Anterior cingulate cortex (tissue), 58 donors: ENCODE results near the gene SRPK3.
"Not testable (repeated sequence)": the region's sequence is repeated elsewhere in the genome, so short reads cannot be mapped to it uniquely, and the experiment has no call there.

Experiments used
- DNase-seq, 58 donors: peaks; one replicate each; lab custom pipeline; 2025; lab: John Stamatoyannopoulos, UW

SRPK3 gene

GRCh38 chrX:153744210-153745066 lies 36.4 kb upstream of the SRPK3 start:
- DNase-seq = peak in 6 of 58 donors; percentile 10 to 53 (median 24)

- DNase-seq = not testable (repeated sequence)
Measured at GRCh38 chrX:153745067-153745433, 35.8 kb upstream of the SRPK3 start.

GRCh38 chrX:153746359-153746758 lies 34.5 kb upstream of the SRPK3 start:
- DNase-seq = no peak

DNA sequence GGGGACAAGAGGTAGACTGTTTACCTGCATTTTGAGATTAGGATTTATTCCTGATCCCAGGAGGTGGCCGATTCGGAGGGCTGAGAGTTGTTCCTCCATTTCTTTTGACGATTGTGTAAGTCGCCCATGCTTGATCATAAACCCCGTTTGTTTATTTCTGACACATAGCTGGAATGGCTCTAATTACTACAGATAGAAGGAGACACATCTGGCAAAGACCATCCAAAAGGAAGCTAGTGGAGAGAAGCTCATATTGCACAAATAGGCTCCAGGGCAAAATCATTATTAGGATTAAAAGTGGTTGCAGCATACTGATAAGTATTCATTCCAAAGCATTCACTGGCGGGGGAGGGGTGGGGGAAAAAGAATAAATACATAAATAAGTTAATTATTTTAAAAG lies 33.9 kb upstream of the SRPK3 start:
- DNase-seq = not testable (repeated sequence)

DNA sequence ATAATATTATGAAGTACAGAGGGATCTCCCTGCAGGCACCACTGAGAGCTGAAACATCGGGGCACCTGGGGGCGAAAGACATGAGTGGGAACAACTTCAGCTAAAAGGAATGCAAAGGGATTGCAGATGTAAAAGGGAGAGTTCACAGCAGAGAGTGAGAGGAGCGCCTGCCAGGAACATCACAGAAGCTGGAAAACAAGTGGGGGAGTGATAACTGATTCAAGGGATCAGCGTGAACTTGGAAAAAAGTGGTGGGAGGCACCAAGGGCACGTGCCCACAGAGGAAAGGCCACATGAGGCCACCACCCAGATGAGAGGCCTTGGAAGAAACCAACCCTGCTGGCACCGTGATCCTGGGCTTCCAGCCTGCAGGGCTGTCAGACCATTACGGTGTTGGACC lies 31.8 kb upstream of the SRPK3 start:
- peak in 1 of 58 donors; percentile 10 for DNase-seq

DNA sequence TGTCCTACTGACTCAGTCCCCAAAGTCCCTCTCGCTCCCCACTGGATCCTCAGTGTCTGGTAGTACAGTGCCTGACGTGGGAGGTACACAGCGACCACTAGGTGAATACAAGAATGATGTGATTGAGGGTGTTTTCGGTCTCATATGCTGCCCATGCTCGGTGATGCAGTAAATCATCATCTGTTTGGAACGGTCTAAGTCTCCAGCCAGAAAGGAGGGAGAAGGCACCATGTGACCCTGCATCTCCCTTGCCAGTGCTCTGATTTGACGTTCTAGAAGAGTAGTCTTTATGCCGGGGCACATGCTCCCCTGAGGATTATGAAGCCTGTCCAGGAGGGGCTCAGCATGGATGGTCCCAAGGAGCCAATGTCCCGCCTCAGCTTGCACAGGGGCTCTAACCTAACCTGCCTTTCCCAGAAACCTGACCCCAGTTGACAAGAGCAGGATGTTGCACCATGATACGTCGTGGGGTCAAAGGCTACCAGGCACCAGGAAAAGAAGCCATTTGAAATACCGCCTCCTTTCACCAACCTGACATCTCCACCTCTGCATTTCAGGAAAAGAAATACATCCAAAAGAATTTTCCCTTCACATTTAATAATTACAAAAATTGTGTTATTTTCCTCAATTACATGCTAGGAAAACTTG lies 30.6 kb upstream of the SRPK3 start:
- no peak for DNase-seq

- DNase-seq = no peak
Measured at GRCh38 chrX:153755136-153755535, 25.7 kb upstream of the SRPK3 start.

DNA sequence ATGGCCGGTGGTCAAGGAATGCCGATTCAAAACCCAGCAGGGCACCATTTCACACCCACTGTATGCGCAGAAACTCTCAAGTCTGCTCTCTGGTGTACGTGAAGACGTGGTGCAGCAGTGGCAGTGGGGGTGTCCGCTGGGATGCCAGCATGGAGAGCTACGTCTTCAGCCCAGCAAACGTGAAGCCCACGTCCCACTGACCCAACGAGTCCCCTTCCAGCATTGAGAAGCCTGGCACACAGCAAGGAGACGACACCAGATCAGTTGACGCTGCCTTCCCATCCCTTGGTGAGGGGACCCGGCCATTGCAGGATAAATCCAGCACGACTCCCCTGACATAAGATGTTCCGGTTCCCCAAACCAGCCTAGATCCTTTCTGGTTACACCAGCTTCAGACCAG lies 19.0 kb upstream of the SRPK3 start:
- no peak for DNase-seq

- no peak for DNase-seq
Measured at GRCh38 chrX:153762626-153763173, 18.1 kb upstream of the SRPK3 start.

- no peak for DNase-seq
Measured at GRCh38 chrX:153763298-153763932, 17.4 kb upstream of the SRPK3 start.

- DNase-seq = peak in 55 of 58 donors; percentile 5 to 94 (median 75)
Measured at GRCh38 chrX:153763989-153764755, 16.7 kb upstream of the SRPK3 start, which contains the start of gene PLXNB3. TSS of gene PLXNB3 (plus strand) at chrX:153764249. CDS start at chrX:153765536, 1,287 bp downstream.

DNA sequence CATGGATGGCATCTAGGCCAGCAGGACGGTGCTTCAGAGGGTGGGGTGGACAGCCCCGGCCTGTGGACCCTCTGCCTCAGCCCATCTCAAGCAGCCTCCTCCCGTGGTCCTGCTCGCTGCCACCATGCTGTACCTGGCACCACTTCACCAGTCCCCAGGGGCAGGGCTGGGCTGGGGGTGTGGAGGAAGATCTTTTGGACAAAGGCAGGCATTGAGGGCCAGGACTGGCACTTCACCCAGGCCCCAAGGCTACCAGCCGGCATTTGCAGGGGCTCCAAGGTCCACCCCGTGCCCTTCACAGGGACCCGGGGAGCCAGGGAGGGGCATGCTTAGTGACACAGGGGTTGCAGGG lies 16.1 kb upstream of the SRPK3 start:
- peak in 1 of 58 donors; percentile 82 for DNase-seq

DNA sequence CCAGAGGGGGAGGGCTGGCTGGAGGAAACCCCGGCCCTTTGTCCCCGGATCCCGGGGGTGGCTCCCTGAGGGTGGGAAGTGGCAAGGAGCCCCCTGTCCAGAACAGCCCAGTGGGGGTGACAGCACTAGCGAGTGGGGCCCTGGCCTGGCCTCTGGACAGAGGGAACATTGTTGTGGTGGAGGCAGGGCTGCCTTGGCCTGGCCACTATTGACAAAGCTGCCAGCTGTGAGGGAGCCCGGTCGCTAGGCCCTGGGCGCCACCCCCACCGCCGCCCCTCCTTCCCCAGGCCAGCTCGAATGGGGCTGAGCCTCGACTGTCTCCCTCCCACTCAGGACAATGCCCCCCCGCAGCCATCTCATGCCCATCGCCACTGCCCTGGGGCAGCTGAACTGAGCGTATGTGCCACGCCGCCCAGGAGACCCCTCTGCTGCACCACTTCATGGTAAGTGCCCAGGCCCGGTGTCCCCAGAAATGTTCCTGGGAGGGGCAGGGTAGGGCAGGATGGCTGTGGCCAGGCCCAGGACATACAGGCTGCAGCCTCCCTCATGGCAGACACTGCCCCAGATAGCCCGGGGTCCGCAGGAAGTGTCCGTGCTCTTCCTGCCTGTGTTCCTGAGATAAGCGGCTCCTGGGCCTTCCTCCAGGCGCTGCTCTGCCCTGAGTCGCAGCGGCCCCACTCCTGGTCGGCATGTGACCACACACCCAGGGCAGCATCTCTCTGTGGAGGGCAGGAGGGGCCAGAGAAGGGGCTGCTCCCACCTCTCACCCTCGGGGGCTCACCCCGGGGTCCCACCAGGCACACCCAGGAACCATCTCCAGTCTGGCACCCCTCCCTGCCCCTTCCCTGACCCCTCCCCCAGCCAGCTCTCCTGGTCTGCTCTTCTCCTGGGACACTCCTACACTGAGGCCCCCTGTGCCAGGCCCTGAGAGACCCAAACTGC lies 15.4 kb upstream of the SRPK3 start:
- peak in 56 of 58 donors; percentile 33 to 99 (median 84) for DNase-seq

DNA sequence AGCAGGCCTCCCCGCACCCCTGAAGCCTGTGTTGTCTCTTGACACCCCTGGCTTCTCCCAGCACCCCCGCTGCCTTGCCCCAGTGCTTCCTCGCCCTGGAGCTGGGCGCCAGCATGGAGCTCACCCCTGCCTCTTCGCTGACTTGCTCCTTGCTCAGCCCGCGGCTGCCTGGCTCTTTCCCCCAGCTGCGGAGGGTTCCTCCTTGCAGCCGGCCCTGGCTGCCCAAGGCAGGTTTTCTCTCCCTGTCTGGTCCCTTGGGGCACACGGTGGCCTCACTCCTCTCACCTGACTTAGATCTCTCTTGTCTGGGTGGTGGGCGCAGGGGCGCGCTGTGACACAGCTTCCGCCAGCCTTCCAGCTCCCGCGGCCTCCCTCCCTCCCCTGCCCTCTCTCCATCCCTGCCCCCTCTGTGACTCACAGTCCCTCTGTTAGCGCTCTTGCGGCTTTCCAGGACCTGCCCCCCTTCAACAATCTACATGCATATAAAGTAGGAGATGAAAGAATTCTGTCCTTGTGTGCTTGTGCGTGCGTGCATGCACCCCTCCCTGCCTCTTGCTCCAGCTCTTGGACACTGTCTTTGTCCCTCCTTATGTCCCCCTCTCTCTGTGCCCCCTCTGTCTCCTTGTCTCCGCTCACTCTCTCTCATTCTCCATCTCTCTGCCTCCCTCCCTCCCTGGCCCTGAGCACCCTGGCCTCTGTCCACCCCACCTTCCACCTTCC lies 14.6 kb upstream of the SRPK3 start:
- peak in 32 of 58 donors; percentile 3 to 78 (median 36) for DNase-seq

GRCh38 chrX:153766871-153767673 lies 13.8 kb upstream of the SRPK3 start:
- no peak for DNase-seq

GRCh38 chrX:153767674-153768055 lies 13.2 kb upstream of the SRPK3 start:
- no peak for DNase-seq

DNA sequence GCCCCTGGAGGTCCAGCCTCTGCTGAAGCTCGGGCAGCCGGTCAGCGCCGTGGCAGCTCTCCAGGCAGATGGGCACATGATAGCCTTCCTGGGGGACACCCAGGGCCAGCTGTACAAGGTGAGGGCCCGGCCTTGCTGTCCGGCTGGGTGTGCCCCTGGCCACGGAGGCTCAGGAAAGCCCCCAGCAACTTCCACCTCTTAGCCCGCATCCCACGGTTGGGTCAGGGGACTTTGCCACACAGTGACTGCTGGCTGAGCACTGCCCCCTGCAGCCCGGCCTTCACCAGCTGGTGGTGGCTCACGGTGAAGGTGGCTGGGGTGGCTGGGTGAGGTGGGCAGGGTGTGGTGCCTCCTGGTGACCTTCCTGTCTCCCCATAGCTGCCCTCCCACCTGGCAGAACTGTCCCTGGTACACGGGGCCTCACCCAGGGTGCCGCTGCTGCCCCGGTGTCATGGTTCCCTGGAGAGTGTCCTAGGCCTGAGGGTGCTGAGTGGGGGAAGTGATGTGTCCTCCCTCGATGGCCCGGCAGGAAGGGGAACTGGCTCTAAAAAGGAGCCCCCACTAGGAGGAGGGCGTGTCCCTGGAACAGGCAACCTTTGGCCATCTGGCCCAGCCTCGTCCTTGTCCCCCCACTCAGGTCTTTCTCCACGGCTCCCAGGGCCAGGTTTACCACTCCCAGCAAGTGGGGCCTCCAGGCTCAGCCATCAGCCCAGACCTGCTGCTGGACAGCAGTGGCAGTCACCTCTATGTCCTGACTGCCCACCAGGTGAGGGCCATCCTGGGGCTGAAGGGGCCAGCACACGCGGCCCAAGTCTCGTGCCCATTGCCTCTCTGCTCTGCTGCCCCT lies 12.3 kb upstream of the SRPK3 start:
- DNase-seq = no peak
